HG03439 (cell line): Measurements from ENCODE around the gene NSA2.

Source experiments
- ATAC-seq: cut with Tn5 transposase; IDR thresholded peaks from one replicate; pipeline ENCODE4 v1.9.1; 2021; ENCODE audit warnings: mild to moderate bottlenecking, moderate library complexity; ENCODE audit not compliant: unreplicated experiment

The NSA2 gene

DNA sequence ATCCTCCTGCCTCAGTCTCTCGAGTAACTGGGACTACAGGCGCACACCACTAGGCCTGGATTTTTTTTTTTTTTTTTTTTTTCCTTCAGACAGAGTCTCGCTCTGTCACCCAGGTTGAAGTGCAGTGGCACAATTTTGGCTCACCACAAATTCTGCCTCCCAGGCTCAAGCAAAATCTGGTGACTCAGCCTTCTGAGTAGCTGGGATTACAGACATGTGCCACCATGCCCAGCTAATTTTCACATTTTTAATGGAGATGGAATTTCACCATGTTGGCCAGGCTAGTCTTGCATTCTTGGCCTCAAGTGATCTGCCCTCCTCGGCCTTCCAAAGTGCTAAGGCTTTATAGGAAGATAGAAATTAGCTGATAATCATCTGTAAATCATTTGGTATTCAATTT, 43.9 kb downstream of the NSA2 start:
- ATAC-seq = no peak

DNA sequence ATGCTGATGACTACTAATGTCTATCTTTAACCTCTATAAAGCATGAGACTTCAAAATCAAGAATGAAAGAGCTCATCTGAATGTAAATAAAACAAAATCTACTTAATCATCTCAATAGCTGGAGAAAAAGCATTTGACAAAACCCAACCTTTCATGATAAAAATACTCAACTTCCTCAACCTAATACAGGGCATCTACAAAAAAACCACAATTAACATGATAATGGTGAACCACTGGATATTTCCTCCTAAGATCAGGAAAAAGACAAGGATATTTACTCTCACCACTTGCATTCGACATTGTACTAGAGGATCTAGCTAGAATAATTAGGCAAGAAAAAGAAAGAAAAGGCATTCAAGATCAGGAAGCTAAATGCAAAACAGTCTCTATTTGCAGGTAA, 49.8 kb downstream of the NSA2 start:
- ATAC-seq = no peak

GRCh38 chr5:74822288-74822687, 55.2 kb downstream of the NSA2 start:
- no peak for ATAC-seq

DNA sequence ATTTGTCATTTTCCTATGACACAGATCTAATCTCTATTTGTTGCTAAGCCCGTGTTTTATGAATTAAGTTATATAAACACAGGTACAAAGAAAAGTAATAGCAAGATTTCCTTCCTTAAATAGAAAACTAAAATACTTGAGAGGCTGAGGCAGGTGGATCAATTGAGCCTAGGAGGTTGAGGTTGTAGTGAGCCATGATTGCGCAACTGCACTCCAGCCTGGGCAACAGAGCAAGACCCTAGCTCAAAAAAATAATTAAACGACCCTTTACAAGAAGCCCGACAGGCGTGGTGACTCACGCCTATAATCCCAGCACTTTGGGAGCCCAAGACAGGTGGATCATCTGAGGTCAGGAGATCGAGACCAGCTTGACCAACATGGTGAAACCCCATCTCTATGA, 62.4 kb downstream of the NSA2 start:
- ATAC-seq = no peak
